HG03378 (cell line): ENCODE measurements around the gene GALNT16.
"Not testable (repeated sequence)": the region's sequence is repeated elsewhere in the genome, so short reads cannot be mapped to it uniquely, and the experiment has no call there.

Experiments used
- ATAC-seq: cut with Tn5 transposase; IDR thresholded peaks from one replicate; pipeline ENCODE4 v1.9.1; 2021; ENCODE audit warnings: mild to moderate bottlenecking, moderate library complexity; ENCODE audit not compliant: unreplicated experiment

GALNT16 gene

GRCh38 chr14:69259527-69260189 lies at the start of gene GALNT16:
TSS of gene GALNT16 (plus strand) at chr14:69260158. CDS start at chr14:69260291, 133 bp downstream.
- no peak for ATAC-seq

GRCh38 chr14:69214393-69214792 lies 45.6 kb upstream of the GALNT16 start:
- ATAC-seq = no peak

GRCh38 chr14:69217663-69218062 lies 42.3 kb upstream of the GALNT16 start:
- not testable (repeated sequence) for ATAC-seq

GRCh38 chr14:69224946-69225345 lies 35.0 kb upstream of the GALNT16 start:
- ATAC-seq = no peak

- ATAC-seq = no peak
Measured at GRCh38 chr14:69226178-69226577, 33.8 kb upstream of the GALNT16 start.

GRCh38 chr14:69226736-69227135 lies 33.2 kb upstream of the GALNT16 start:
- no peak for ATAC-seq

- no peak for ATAC-seq
Measured at GRCh38 chr14:69231486-69231885, 28.5 kb upstream of the GALNT16 start.

- ATAC-seq = no peak
Measured at GRCh38 chr14:69232388-69232787, 27.6 kb upstream of the GALNT16 start.

GRCh38 chr14:69234106-69234505 lies 25.9 kb upstream of the GALNT16 start:
- ATAC-seq = no peak

GRCh38 chr14:69235708-69236107 lies 24.2 kb upstream of the GALNT16 start:
- ATAC-seq = no peak

- ATAC-seq = no peak
Measured at GRCh38 chr14:69237142-69237541, 22.8 kb upstream of the GALNT16 start.

- ATAC-seq = no peak
Measured at GRCh38 chr14:69237584-69237983, 22.4 kb upstream of the GALNT16 start.

GRCh38 chr14:69238883-69239282 lies 21.1 kb upstream of the GALNT16 start:
- no peak for ATAC-seq

- no peak for ATAC-seq
Measured at GRCh38 chr14:69240527-69241173, 19.3 kb upstream of the GALNT16 start.

- ATAC-seq = no peak
Measured at GRCh38 chr14:69241577-69241976, 18.4 kb upstream of the GALNT16 start.

- ATAC-seq = no peak
Measured at GRCh38 chr14:69242311-69243224, 17.4 kb upstream of the GALNT16 start.

- no peak for ATAC-seq
Measured at GRCh38 chr14:69244946-69245345, 15.0 kb upstream of the GALNT16 start.

- no peak for ATAC-seq
Measured at GRCh38 chr14:69246331-69246730, 13.6 kb upstream of the GALNT16 start.

GRCh38 chr14:69247676-69248440 lies 12.1 kb upstream of the GALNT16 start:
- ATAC-seq = no peak

GRCh38 chr14:69249603-69250002 lies 10.4 kb upstream of the GALNT16 start:
- no peak for ATAC-seq

- no peak for ATAC-seq
Measured at GRCh38 chr14:69252851-69253250, 7.1 kb upstream of the GALNT16 start.
